WTC11 (cell line): ENCODE data around the gene RBM39. TPM values are rescaled to one million over a fixed set of nuclear protein-coding genes. Genes with fewer than 3 reads are reported as not detected.
A peak's percentile ranks its signal among the peaks of the same experiment; 100 is the strongest.

Experiments used
- AR ChIP-seq: fragments of 250-450 bp; sonication (Bioruptor Pico); IDR thresholded peaks from 2 replicates; pipeline ENCODE4 v1.9.0; 2021; ENCODE audit warnings: mild to moderate bottlenecking
- CBFB ChIP-seq: sonication (generic); formaldehyde crosslinking; IDR thresholded peaks from 2 replicates; pipeline ENCODE4 v1.8.1; 2022; ENCODE audit warnings: mild to moderate bottlenecking, low read depth, missing genetic modification reagents
- CTCF ChIP-seq: fragments of 200-600 bp; IDR thresholded peaks from 2 replicates; pipeline ENCODE4 v1.8.0; 2022; ENCODE audit warnings: antibody characterized with exemption
- ERG ChIP-seq: fragments of 250-450 bp; sonication (Bioruptor Pico); IDR thresholded peaks from 2 replicates; pipeline ENCODE4 v1.8.0; 2021; ENCODE audit warnings: mild to moderate bottlenecking
- ETV6 ChIP-seq: sonication (generic); formaldehyde crosslinking; IDR thresholded peaks from 2 replicates; pipeline ENCODE4 v1.8.1; 2022; ENCODE audit warnings: mild to moderate bottlenecking, missing genetic modification reagents
- MYBL2 ChIP-seq: sonication (generic); formaldehyde crosslinking; IDR thresholded peaks from 2 replicates; pipeline ENCODE4 v1.8.1; 2023; ENCODE audit warnings: mild to moderate bottlenecking, moderate library complexity, missing genetic modification reagents
- NR2C2 ChIP-seq: sonication (generic); formaldehyde crosslinking; IDR thresholded peaks from 2 replicates; pipeline ENCODE4 v1.8.0; 2022; ENCODE audit warnings: mild to moderate bottlenecking, missing genetic modification reagents
- NR3C1 ChIP-seq: sonication (generic); formaldehyde crosslinking; conservative IDR thresholded peaks from 2 replicates; pipeline ENCODE4 v1.8.1; 2023; ENCODE audit warnings: low read depth, mild to moderate bottlenecking, missing genetic modification reagents
- OVOL2 ChIP-seq: fragments of 250-450 bp; sonication (Bioruptor Pico); IDR thresholded peaks from 2 replicates; pipeline ENCODE4 v1.9.0; 2021; ENCODE audit warnings: mild to moderate bottlenecking, borderline replicate concordance
- PREB ChIP-seq: sonication (generic); formaldehyde crosslinking; IDR thresholded peaks from 2 replicates; pipeline ENCODE4 v1.8.1; 2022; ENCODE audit warnings: mild to moderate bottlenecking, missing genetic modification reagents, moderate library complexity, borderline replicate concordance
- RELA ChIP-seq: sonication (generic); formaldehyde crosslinking; IDR thresholded peaks from 2 replicates; pipeline ENCODE4 v1.8.1; 2022; ENCODE audit warnings: missing genetic modification reagents, mild to moderate bottlenecking, borderline replicate concordance
- RORB ChIP-seq: fragments of 250-450 bp; sonication (Bioruptor Pico); IDR thresholded peaks from 2 replicates; pipeline ENCODE4 v1.9.0; 2021; ENCODE audit warnings: mild to moderate bottlenecking
- TCF7 ChIP-seq: sonication (generic); formaldehyde crosslinking; IDR thresholded peaks from 2 replicates; pipeline ENCODE4 v1.8.0; 2022; ENCODE audit warnings: mild to moderate bottlenecking, low read depth, missing genetic modification reagents, moderate library complexity
- TEAD1 ChIP-seq: sonication (generic); formaldehyde crosslinking; IDR thresholded peaks from 2 replicates; pipeline ENCODE4 v1.8.0; 2022; ENCODE audit warnings: mild to moderate bottlenecking, missing genetic modification reagents
- TEAD4 ChIP-seq: sonication (generic); formaldehyde crosslinking; IDR thresholded peaks from 2 replicates; pipeline ENCODE4 v1.8.0; 2022; ENCODE audit warnings: mild to moderate bottlenecking, missing genetic modification reagents
- TP53 ChIP-seq: sonication (generic); formaldehyde crosslinking; IDR thresholded peaks from 2 replicates; pipeline ENCODE4 v1.8.1; 2023; ENCODE audit warnings: mild to moderate bottlenecking, missing genetic modification reagents
- ZNF121 ChIP-seq: sonication (generic); formaldehyde crosslinking; IDR thresholded peaks from 2 replicates; pipeline ENCODE4 v1.8.0; 2023; ENCODE audit warnings: missing genetic modification reagents
- ZNF317 ChIP-seq: sonication (generic); formaldehyde crosslinking; IDR thresholded peaks from 2 replicates; pipeline ENCODE4 v1.8.1; 2023; ENCODE audit warnings: low read depth, mild to moderate bottlenecking, moderate library complexity, missing genetic modification reagents, borderline replicate concordance
- ZNF512 ChIP-seq: sonication (generic); formaldehyde crosslinking; IDR thresholded peaks from 2 replicates; pipeline ENCODE4 v1.8.1; 2022; ENCODE audit warnings: missing genetic modification reagents, borderline replicate concordance
- total RNA-seq: library from RNA; stranded (reverse); gene quantifications from 3 replicates; pipeline ENCODE4 v1.2.3, GENCODE V29; 2021
- TF ChIP-seq, protein P1 (sequence below): fragments of 250-450 bp; sonication (Bioruptor Pico); IDR thresholded peaks from 2 replicates; pipeline ENCODE4 v2.1.2; 2022; ENCODE audit warnings: mild to moderate bottlenecking, moderate library complexity
- TF ChIP-seq, protein P2 (sequence below): sonication (generic); formaldehyde crosslinking; IDR thresholded peaks from 2 replicates; pipeline ENCODE4 v1.8.1; 2022; ENCODE audit warnings: low read depth, mild to moderate bottlenecking, moderate library complexity, missing genetic modification reagents, borderline replicate concordance
- TF ChIP-seq, protein P3 (sequence below): fragments of 250-450 bp; sonication (Bioruptor Pico); IDR thresholded peaks from 2 replicates; pipeline ENCODE4 v1.9.0; 2021; ENCODE audit warnings: moderate library complexity, mild to moderate bottlenecking, inconsistent platforms, borderline replicate concordance
- TF ChIP-seq, protein P4 (sequence below): fragments of 250-450 bp; sonication (Bioruptor Pico); IDR thresholded peaks from 2 replicates; pipeline ENCODE4 v1.9.0; 2021; ENCODE audit warnings: mild to moderate bottlenecking

The RBM39 gene
- total RNA-seq, 1 experiment from 2014 or later: 231 TPM

DNA sequence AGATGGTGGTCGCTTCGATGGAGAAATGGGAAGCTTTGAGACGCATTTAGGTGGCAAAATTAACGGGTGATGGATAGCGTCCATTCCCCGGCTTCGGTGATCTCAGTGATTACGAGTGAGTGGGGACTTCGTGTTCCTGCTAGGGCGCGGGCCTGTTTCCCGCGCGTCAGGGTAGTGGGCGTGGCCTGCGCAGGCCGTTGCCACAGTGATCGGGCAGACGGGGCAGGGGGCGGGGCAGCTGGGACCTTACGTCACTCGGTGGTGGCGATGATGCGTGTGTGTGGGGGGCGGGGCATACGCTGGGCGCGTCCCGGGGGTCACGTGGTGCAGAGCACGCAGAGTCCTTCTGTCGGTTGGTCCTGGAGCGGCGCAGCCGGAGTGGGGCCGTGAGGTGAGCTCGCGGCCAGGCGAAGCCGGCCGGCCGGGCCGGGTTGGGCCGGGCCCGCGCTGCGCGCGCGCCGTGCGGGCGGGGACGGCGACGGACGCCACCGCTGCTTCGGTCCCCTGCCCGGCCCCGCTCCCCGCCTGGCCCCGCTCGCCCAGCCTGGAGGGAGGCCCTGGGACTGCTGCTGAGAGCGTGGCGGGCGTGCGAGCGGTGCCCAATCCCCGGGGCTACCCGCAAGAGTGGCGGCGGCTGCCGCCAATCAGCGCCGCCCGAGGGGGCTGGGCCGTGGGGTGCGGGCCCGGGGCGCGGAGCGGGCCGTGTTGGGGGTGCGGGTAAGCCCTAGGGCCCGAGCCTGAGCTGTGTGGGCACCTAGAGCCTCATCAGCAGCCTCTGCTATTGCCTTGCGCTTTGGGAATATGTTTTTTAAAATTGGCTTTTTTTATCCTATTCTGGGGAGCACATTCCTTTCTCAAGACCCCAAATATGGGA lies 29.9 kb upstream of the RBM39 start, which contains the start of gene PHF20 (continued):
- TF ChIP-seq OVOL2 (no peak), RELA (CRISPR knock-in tag) (no peak; the same call in 1 of the 2 replicates), NR2C2 (no peak), MYBL2 (peak; percentile 71; the same call in 1 of the 2 replicates), AR (CRISPR knock-in tag) (no peak), PREB (0 out of 2 replicates have a peak, but pooled peaks have one; percentile 34), TEAD4 (no peak), TP53 (CRISPR knock-in tag) (peak; percentile 68; the same call in 1 of the 2 replicates), ZNF317 (CRISPR knock-in tag) (peak; percentile 50; the same call in 1 of the 2 replicates), TEAD1 (CRISPR knock-in tag) (peak; percentile 93), ERG (no peak), TCF7 (CRISPR knock-in tag) (no peak), RORB (no peak), CBFB (no peak), ETV6 (CRISPR knock-in tag) (peak; percentile 65; the same call in 1 of the 2 replicates), NR3C1 (CRISPR knock-in tag) (no peak), ZNF512 (CRISPR knock-in tag) (no peak), CTCF (no peak), ZNF121 (CRISPR knock-in tag) (no peak)
- TF ChIP-seq, protein P1, sequence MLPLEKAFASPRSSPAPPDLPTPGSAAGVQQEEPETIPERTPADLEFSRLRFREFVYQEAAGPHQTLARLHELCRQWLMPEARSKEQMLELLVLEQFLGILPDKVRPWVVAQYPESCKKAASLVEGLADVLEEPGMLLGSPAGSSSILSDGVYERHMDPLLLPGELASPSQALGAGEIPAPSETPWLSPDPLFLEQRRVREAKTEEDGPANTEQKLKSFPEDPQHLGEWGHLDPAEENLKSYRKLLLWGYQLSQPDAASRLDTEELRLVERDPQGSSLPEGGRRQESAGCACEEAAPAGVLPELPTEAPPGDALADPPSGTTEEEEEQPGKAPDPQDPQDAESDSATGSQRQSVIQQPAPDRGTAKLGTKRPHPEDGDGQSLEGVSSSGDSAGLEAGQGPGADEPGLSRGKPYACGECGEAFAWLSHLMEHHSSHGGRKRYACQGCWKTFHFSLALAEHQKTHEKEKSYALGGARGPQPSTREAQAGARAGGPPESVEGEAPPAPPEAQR (CRISPR knock-in tag): no peak
- TF ChIP-seq, protein P2, sequence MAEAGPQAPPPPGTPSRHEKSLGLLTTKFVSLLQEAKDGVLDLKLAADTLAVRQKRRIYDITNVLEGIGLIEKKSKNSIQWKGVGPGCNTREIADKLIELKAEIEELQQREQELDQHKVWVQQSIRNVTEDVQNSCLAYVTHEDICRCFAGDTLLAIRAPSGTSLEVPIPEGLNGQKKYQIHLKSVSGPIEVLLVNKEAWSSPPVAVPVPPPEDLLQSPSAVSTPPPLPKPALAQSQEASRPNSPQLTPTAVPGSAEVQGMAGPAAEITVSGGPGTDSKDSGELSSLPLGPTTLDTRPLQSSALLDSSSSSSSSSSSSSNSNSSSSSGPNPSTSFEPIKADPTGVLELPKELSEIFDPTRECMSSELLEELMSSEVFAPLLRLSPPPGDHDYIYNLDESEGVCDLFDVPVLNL (CRISPR knock-in tag): no peak
- TF ChIP-seq, protein P3, sequence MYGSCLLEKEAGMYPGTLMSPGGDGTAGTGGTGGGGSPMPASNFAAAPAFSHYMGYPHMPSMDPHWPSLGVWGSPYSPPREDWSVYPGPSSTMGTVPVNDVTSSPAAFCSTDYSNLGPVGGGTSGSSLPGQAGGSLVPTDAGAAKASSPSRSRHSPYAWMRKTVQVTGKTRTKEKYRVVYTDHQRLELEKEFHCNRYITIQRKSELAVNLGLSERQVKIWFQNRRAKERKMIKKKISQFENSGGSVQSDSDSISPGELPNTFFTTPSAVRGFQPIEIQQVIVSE (CRISPR knock-in tag): no peak
- TF ChIP-seq, protein P4, sequence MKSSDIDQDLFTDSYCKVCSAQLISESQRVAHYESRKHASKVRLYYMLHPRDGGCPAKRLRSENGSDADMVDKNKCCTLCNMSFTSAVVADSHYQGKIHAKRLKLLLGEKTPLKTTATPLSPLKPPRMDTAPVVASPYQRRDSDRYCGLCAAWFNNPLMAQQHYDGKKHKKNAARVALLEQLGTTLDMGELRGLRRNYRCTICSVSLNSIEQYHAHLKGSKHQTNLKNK (CRISPR knock-in tag): no peak
